Type B pancreatic cell (in vitro differentiated cells): ENCODE measurements around the gene ANKRD13B. TPM values are rescaled to one million over a fixed set of nuclear protein-coding genes. Genes with fewer than 3 reads are reported as not detected.

Experiments used
- DNase-seq: peaks from one replicate; pipeline ENCODE4 v3.0.0; 2021; ENCODE audit warnings: mixed read lengths; ENCODE audit not compliant: unreplicated experiment; ENCODE audit errors: extremely low spot score
- H3K27ac Mint-ChIP-seq: 2 replicates; pipeline ENCODE4 v1.8.0; 2021; ENCODE audit warnings: mild to moderate bottlenecking, mixed read lengths
- H3K27me3 Mint-ChIP-seq: 2 replicates; pipeline ENCODE4 v1.8.0; 2021; ENCODE audit warnings: mixed read lengths
- H3K36me3 Mint-ChIP-seq: 2 replicates; pipeline ENCODE4 v1.8.0; 2021; ENCODE audit warnings: mixed read lengths
- H3K4me1 Mint-ChIP-seq: one replicate; pipeline ENCODE4 v1.8.0; 2021; ENCODE audit warnings: mixed read lengths; ENCODE audit not compliant: unreplicated experiment
- H3K4me3 Mint-ChIP-seq: 2 replicates; pipeline ENCODE4 v1.8.0; 2021; ENCODE audit warnings: mild to moderate bottlenecking, mixed read lengths
- H3K9me3 Mint-ChIP-seq: 2 replicates; pipeline ENCODE4 v1.8.0; 2021; ENCODE audit warnings: mixed read lengths
- CTCF ChIP-seq: fragments of 200-600 bp; sonication (generic); conservative IDR thresholded peaks from 2 replicates; pipeline ENCODE4 v1.5.0; 2021; ENCODE audit warnings: antibody characterized with exemption, mild to moderate bottlenecking
- total RNA-seq: library from RNA; stranded (reverse); gene quantifications from 2 replicates; pipeline ENCODE4 v1.2.1, GENCODE V29; 2021; ENCODE audit warnings: low replicate concordance

The ANKRD13B gene
- total RNA-seq, 1 donor from 2014 or later, result 50.5 TPM

GRCh38 chr17:29612404-29613280, 19.7 kb downstream of the ANKRD13B start:
- Mint-ChIP-seq H3K27me3 (peaks cover 29% of the 10 kb centered on the region), H3K36me3 (peaks cover 5% of the 10 kb centered on the region), H3K9me3 (no peaks in the 10 kb centered on the region), H3K4me3 (no peak overlapping the region), H3K27ac (no peak overlapping the region), H3K4me1 (no peaks in the 10 kb centered on the region)
- no peak for TF ChIP-seq CTCF
- DNase-seq, result no peak

GRCh38 chr17:29613352-29613837, 20.5 kb downstream of the ANKRD13B start:
- no peaks in the 10 kb centered on the region for H3K9me3 Mint-ChIP-seq
- TF ChIP-seq CTCF, result peak; percentile 81
- peak; percentile 82 for DNase-seq
- H3K36me3 Mint-ChIP-seq, result peaks cover 5% of the 10 kb centered on the region
- no peaks in the 10 kb centered on the region for H3K4me1 Mint-ChIP-seq
- no peak overlapping the region for H3K27ac Mint-ChIP-seq
- H3K27me3 Mint-ChIP-seq, result peaks cover 33% of the 10 kb centered on the region
- H3K4me3 Mint-ChIP-seq, result no peak overlapping the region

- Mint-ChIP-seq H3K4me1 (no peaks in the 10 kb centered on the region), H3K36me3 (peaks cover 5% of the 10 kb centered on the region), H3K27ac (no peak overlapping the region), H3K4me3 (no peak overlapping the region), H3K9me3 (no peaks in the 10 kb centered on the region), H3K27me3 (peaks cover 36% of the 10 kb centered on the region)
- no peak for TF ChIP-seq CTCF
- DNase-seq, result no peak
These were observed 20.9 kb downstream of the ANKRD13B start for GRCh38 chr17:29613856-29614255.

- Mint-ChIP-seq H3K9me3 (no peaks in the 10 kb centered on the region), H3K4me1 (no peaks in the 10 kb centered on the region), H3K27me3 (peaks cover 40% of the 10 kb centered on the region), H3K36me3 (peaks cover 5% of the 10 kb centered on the region), H3K27ac (no peak overlapping the region), H3K4me3 (peak overlapping the region; percentile 17)
- DNase-seq, result no peak
- no peak for TF ChIP-seq CTCF
These were observed 21.6 kb downstream of the ANKRD13B start for GRCh38 chr17:29614349-29615047.

GRCh38 chr17:29615048-29615385, 22.1 kb downstream of the ANKRD13B start:
- H3K9me3 Mint-ChIP-seq, result no peaks in the 10 kb centered on the region
- peaks cover 45% of the 10 kb centered on the region for H3K27me3 Mint-ChIP-seq
- peak; percentile 33 for TF ChIP-seq CTCF
- H3K4me3 Mint-ChIP-seq, result peak overlapping the region; percentile 85
- no peak for DNase-seq
- H3K27ac Mint-ChIP-seq, result no peak overlapping the region
- H3K36me3 Mint-ChIP-seq, result peaks cover 5% of the 10 kb centered on the region
- H3K4me1 Mint-ChIP-seq, result no peaks in the 10 kb centered on the region
